GM12892 (cell line): ENCODE results near the gene NBPF1.
"Not testable (repeated sequence)": the region's sequence is repeated elsewhere in the genome, so short reads cannot be mapped to it uniquely, and the experiment has no call there.

Experiments
- POLR2A ChIP-seq: IDR thresholded peaks from 2 replicates; pipeline ENCODE4 v1.6.1; 2011; ENCODE audit warnings: low read depth, low read length, control low read depth
- POLR2AphosphoS5 ChIP-seq: IDR thresholded peaks from 2 replicates; pipeline ENCODE4 v1.6.1; 2011; ENCODE audit warnings: low read depth, low read length, control low read depth

DNA sequence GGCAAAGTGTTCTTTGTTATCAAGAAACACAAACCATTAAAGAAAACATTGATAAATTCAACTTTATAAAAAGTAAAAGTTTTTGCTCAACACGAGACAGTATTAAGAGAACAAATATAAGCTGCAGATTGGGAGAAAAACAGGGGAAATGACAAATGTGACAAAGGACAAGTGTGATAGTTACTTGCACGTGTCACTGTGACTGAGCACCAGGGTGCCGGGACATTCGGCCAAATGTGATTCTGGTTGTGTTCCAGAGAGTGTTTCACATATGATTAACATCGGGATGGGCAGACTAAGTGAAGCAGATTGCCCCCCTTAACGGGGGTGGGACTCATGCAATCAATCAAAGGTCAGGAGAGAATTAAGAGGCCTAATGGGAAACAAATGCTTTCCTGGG lies 52.9 kb downstream of the NBPF1 start:
- not testable (repeated sequence) for TF ChIP-seq POLR2AphosphoS5, POLR2A
